HL-60 (cell line): ENCODE data around the gene EIF3A.

Experiments
- DNase-seq, 2 experiments: peaks; one replicate each; pipeline ENCODE4 v3.0.0-alpha.2; 2010 to 2020; ENCODE audit warnings: low read depth in 1 of 2, low spot score in 1 of 2
- H3K27ac ChIP-seq: fragments of 250-450 bp; sonication (Bioruptor Pico); replicated peaks from 2 replicates; pipeline ENCODE4 v1.5.1; 2020; ENCODE audit warnings: mild to moderate bottlenecking, moderate library complexity
- H3K27me3 ChIP-seq: fragments of 250-450 bp; sonication (Bioruptor Pico); 2 replicates; pipeline ENCODE4 v1.5.1; 2021; ENCODE audit warnings: mild to moderate bottlenecking, moderate library complexity; ENCODE audit not compliant: insufficient read depth, poor library complexity, severe bottlenecking
- H3K4me3 ChIP-seq: replicated peaks from 2 replicates; pipeline ENCODE4 v1.5.1; 2011; ENCODE audit warnings: mild to moderate bottlenecking, control low read depth, low read length; ENCODE audit not compliant: insufficient read depth
- GABPA ChIP-seq: IDR thresholded peaks from 2 replicates; pipeline ENCODE4 v1.6.1; 2012; ENCODE audit warnings: low read depth
- POLR2AphosphoS5 ChIP-seq: IDR thresholded peaks from 2 replicates; pipeline ENCODE4 v1.6.1; 2012; ENCODE audit warnings: low read depth
- REST ChIP-seq: IDR thresholded peaks from 2 replicates; pipeline ENCODE4 v1.6.1; 2012; ENCODE audit warnings: low read depth; ENCODE audit not compliant: insufficient replicate concordance
- SPI1 ChIP-seq: IDR thresholded peaks from 2 replicates; pipeline ENCODE4 v1.6.1; 2012; ENCODE audit warnings: low read depth, mild to moderate bottlenecking, borderline replicate concordance
- TF ChIP-seq, protein P1 (sequence below): IDR thresholded peaks from one replicate; pipeline ENCODE4 v1.5.1; 2011; ENCODE audit warnings: low read length, control low read depth, inconsistent platforms; ENCODE audit not compliant: insufficient read depth

EIF3A gene

GRCh38 chr10:119103903-119104653 lies 23.5 kb upstream of the EIF3A start, which contains the start of gene DENND10:
DENND10 (plus strand) TSS chr10:119104113; CDS start chr10:119104143, 30 bp downstream.
- no peaks in the 10 kb centered on the region for H3K27me3 ChIP-seq
- TF ChIP-seq POLR2AphosphoS5, result peak; percentile 72; the same call in 1 of the 2 replicates
- no peak for TF ChIP-seq GABPA
- DNase-seq, result peak; percentile 62 to 66
- H3K4me3 ChIP-seq, result peak within 1 kb of the TSS; percentile 66
- peak within 1 kb of the TSS; percentile 61 for H3K27ac ChIP-seq

DNA sequence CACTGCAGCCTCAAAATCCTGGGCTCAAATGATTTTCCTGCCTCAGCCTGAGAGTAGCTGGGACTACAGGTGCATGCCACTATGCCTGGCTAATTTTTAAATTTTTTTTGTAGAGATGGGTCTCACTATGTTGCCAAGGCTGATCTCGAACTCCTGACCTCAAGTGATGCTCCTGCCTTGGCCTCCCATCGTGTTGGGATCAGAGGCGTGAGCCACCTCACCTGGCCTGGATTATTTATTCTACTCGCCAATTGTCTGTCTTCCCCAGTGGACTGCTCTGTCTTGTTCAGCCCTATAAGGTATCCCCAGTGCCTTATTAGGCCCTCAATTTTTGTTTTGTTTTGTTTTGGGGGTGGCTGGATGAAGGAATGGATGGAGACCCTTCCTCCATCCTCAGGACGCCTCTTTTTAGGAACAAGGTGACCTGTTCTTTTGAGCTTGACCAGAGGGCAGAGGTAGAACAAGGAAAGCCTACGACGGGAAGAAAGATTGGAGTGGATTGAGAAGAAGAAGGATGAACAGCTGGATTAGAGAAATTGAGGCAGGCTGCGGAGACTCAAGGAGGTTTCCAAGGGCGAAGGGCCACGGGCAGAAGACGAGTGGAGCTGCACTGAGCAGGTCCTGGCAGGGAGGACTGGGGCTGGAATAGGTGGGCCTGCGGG lies 22.8 kb upstream of the EIF3A start:
- TF ChIP-seq, protein P1, sequence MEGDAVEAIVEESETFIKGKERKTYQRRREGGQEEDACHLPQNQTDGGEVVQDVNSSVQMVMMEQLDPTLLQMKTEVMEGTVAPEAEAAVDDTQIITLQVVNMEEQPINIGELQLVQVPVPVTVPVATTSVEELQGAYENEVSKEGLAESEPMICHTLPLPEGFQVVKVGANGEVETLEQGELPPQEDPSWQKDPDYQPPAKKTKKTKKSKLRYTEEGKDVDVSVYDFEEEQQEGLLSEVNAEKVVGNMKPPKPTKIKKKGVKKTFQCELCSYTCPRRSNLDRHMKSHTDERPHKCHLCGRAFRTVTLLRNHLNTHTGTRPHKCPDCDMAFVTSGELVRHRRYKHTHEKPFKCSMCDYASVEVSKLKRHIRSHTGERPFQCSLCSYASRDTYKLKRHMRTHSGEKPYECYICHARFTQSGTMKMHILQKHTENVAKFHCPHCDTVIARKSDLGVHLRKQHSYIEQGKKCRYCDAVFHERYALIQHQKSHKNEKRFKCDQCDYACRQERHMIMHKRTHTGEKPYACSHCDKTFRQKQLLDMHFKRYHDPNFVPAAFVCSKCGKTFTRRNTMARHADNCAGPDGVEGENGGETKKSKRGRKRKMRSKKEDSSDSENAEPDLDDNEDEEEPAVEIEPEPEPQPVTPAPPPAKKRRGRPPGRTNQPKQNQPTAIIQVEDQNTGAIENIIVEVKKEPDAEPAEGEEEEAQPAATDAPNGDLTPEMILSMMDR, result no peak
- TF ChIP-seq GABPA, result no peak
- no peak for TF ChIP-seq REST
- no peak for TF ChIP-seq SPI1
- no peak for TF ChIP-seq POLR2AphosphoS5
- Histone ChIP-seq H3K4me3 (no peak overlapping the region), H3K27me3 (no peaks in the 10 kb centered on the region), H3K27ac (no peak overlapping the region)
- DNase-seq, result no peak

DNA sequence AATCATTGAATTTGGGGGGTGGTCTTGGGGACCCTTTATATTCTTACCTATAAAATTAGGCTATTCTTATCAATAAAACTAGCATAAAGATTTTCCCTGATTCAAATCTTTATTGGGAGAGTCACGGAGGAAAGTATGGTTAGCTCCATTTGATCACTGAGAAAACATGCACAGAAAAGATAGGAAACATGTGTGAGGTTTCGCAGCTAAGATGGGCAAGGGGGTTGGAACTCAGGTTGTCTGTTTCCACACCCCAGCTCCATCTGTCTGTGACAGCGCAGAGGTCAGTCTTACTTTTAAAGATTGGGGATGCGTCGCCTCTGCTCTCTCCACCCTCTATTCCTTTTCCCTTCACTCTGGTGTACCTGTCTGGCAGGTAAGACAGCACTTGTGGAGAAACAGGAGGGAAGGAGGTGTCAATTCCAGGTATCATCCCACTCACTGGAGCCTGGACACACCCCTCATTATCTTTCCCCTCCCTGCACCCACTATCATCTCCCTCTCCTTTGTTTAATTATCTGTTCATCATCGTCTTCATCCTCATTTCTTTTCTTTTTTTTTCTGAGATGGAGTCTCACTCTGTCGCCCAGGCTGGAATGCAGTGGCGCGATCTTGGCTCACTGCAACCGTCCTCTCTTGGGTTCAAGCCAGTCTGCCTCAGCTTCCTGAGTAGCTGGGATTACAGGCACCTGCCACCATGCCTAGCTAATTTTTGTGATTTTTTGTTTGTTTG lies 20.9 kb upstream of the EIF3A start:
- no peak for DNase-seq
- H3K27ac ChIP-seq, result no peak overlapping the region
- TF ChIP-seq POLR2AphosphoS5 (no peak), GABPA (no peak), REST (no peak), SPI1 (no peak)
- TF ChIP-seq, protein P1, result no peak
- no peak overlapping the region for H3K4me3 ChIP-seq
- no peaks in the 10 kb centered on the region for H3K27me3 ChIP-seq
